NB4 (cell line): ENCODE measurements around the gene CD276.

ENCODE experiments used
- DNase-seq: peaks from one replicate; pipeline ENCODE4 v3.0.0; 2010; ENCODE audit warnings: low read depth
- H3K4me3 ChIP-seq: one replicate; pipeline ENCODE4 v1.5.1; 2011; ENCODE audit warnings: mild to moderate bottlenecking, low read depth, low read length, moderate library complexity
- MYC ChIP-seq: IDR thresholded peaks from 2 replicates; pipeline ENCODE4 v1.6.1; 2011; ENCODE audit warnings: low read depth, low read length
- POLR2A ChIP-seq: IDR thresholded peaks from 2 replicates; pipeline ENCODE4 v1.6.1; 2011; ENCODE audit warnings: mild to moderate bottlenecking; ENCODE audit not compliant: insufficient read length; ENCODE audit errors: extremely low read depth
- TF ChIP-seq, protein P1 (sequence below): IDR thresholded peaks from one replicate; pipeline ENCODE4 v1.5.1; 2012; ENCODE audit warnings: low read depth, low read length
- TF ChIP-seq, protein P2 (sequence below): IDR thresholded peaks from 2 replicates; pipeline ENCODE4 v1.6.1; 2011; ENCODE audit warnings: low read depth, low read length

CD276 gene

DNA sequence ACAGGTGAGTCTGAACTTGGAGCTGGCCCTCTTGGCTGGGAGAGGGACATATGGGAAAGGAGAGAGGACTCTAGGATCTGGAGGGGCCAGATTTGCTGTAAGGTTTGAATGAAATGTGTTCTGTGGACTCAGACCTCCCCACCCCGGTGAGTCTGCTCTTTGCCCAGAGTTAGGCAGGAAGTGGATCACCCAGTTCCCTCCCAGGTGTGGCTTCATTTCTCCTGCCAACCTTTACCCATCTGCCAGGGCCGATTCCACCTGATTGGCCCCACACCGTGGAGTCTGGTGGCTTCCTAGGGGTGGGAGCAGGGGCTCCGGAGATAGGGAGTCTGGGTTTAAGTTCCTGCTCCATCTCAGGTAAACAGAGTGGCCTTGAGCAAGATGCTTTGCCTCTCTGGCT lies 25.5 kb downstream of the CD276 start:
- H3K4me3 ChIP-seq = no peak overlapping the region
- no peak for DNase-seq
- no peak for TF ChIP-seq POLR2A
- TF ChIP-seq, protein P1, sequence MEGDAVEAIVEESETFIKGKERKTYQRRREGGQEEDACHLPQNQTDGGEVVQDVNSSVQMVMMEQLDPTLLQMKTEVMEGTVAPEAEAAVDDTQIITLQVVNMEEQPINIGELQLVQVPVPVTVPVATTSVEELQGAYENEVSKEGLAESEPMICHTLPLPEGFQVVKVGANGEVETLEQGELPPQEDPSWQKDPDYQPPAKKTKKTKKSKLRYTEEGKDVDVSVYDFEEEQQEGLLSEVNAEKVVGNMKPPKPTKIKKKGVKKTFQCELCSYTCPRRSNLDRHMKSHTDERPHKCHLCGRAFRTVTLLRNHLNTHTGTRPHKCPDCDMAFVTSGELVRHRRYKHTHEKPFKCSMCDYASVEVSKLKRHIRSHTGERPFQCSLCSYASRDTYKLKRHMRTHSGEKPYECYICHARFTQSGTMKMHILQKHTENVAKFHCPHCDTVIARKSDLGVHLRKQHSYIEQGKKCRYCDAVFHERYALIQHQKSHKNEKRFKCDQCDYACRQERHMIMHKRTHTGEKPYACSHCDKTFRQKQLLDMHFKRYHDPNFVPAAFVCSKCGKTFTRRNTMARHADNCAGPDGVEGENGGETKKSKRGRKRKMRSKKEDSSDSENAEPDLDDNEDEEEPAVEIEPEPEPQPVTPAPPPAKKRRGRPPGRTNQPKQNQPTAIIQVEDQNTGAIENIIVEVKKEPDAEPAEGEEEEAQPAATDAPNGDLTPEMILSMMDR = no peak
- TF ChIP-seq, protein P2, sequence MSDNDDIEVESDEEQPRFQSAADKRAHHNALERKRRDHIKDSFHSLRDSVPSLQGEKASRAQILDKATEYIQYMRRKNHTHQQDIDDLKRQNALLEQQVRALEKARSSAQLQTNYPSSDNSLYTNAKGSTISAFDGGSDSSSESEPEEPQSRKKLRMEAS = no peak
- no peak for TF ChIP-seq MYC

DNA sequence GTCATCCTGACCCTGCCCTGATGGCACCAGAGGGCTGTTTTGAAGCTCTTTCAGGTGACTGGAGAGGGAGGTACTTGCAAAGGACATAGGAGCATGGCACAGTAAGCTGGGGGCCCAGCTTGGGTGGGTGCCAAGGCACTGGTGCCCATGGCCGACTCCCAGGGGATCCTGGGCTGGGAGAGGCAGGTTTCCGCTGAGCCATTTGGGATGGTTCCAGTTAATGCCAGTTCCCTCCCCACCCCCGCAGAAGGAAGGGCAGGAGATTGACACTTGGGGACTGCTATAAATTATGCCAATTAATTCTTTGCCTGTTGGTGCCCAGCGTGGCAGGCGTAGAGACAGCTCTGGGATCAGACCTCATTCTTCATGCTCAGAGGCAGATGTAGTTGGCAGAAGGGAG lies 26.1 kb downstream of the CD276 start:
- no peak for DNase-seq
- no peak for TF ChIP-seq MYC
- TF ChIP-seq, protein P2 = no peak
- no peak for TF ChIP-seq POLR2A
- TF ChIP-seq, protein P1 = no peak

DNA sequence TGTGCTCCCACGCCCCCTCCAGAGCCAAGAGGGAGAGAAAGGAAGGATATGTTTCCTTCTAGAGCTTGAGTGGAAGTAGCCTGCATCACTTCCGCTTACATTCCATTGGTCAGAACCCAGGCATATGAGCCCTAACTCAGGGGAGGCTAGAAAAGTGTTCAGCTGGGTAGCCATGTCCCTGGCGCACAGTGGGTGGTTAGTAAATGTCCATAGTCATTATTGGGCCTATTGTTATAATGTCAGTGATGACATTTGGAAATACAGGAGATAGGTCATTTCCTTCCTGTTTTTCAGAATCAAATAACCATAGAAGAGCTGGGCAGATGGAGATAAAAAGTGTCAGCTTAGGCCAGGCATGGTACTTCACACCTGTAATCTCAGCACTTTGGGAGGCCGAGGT lies 27.3 kb downstream of the CD276 start:
- no peak for DNase-seq
- no peak overlapping the region for H3K4me3 ChIP-seq
- TF ChIP-seq, protein P2 = no peak
- TF ChIP-seq MYC (no peak), POLR2A (no peak)
- TF ChIP-seq, protein P1 = no peak

More for the DNA sequence above, 26.1 kb downstream of the CD276 start:
- no peak overlapping the region for H3K4me3 ChIP-seq

DNA sequence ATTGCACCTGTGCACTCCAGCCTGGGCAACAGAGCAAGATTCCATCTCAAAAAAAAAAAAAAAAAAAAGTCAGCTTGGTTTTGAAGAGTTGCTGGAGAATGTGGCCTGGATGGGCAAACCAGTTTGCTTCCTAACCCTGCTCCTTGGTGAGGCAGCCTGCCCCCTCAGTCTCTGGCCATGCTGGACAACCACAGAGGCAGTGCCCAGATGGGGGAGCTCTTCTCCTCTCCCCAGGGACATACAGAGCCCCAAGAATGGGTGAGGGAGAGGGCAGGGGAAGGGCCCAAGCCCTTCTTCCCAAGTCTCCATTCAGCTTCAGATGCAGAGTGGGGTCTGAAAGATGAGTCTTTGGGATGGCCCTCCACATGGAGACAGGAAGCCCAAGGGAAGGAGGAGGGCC lies 27.9 kb downstream of the CD276 start:
- DNase-seq = no peak
- TF ChIP-seq POLR2A (no peak), MYC (no peak)
- H3K4me3 ChIP-seq = no peak overlapping the region

DNA sequence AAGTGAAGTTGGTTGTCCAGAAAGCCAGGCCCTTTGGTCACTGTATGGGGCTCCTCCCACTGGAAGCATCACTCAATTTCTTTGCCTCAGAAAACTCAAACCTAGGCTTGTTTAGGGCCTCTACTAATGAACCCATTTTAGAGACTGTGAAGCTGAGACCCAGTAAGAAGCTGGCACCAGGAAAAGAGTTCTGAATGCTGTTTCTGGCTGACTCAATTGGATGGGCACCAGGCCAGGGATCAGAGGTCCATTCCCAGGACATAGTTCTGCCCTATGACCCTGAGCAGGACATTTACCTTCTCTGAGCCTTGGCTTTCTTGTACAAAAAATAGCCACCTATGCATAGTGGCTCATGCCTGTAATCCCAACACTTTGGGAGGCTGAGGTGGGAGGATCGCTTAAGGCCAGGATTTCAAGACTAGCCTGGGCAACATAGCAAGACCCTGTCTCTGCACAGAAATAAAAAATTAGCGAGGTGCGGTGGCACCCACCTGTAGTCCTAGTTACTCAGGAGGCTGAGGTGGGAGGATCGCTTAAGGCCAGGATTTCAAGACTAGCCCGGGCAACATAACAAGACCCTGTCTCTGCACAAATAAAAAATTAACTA lies 30.6 kb downstream of the CD276 start:
- no peak overlapping the region for H3K4me3 ChIP-seq
- TF ChIP-seq, protein P1 = no peak
- TF ChIP-seq POLR2A = no peak
- TF ChIP-seq MYC = no peak
- TF ChIP-seq, protein P2 = no peak
- DNase-seq = no peak

DNA sequence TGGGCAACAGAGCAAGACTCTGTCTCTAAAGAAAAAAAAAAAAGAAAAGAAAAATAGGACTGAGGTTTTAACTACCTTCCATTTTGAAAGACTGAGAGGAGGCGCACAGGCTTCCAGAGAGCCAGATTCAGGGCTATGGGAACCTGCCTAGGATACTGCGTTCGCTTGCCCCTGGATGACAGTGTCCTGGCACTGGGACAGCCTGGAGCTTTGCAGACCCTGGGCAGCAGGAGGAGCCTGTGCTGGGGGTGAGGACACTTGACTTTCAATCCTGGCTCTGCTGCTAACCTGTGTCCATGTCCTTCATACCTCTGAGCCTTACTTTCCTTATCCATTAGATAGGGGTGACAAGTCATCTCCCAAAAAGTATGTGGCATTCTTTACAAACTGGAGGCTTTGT lies 31.2 kb downstream of the CD276 start:
- TF ChIP-seq POLR2A = no peak
- TF ChIP-seq, protein P1 = no peak
- TF ChIP-seq, protein P2 = no peak

More for the DNA sequence above, 31.2 kb downstream of the CD276 start:
- DNase-seq = no peak
- no peak overlapping the region for H3K4me3 ChIP-seq
